Neural cell (in vitro differentiated cells): Measurements from ENCODE around the gene COG1. TPM values are rescaled to one million over a fixed set of nuclear protein-coding genes. Genes with fewer than 3 reads are reported as not detected.
"Not testable (repeated sequence)": the region's sequence is repeated elsewhere in the genome, so short reads cannot be mapped to it uniquely, and the experiment has no call there.

Experiments used
- H2AFZ ChIP-seq: fragments of 200-600, 300-800 bp; sonication (generic), shearing (Covaris generic); 2 replicates; pipeline ENCODE4 v1.6.0; 2014; ENCODE audit warnings: low read depth, mild to moderate bottlenecking, antibody characterized with exemption, low read length, moderate library complexity
- H3F3A ChIP-seq: fragments of 200-600 bp; shearing (Covaris generic); 2 replicates; pipeline ENCODE4 v1.6.1; 2016; ENCODE audit warnings: mild to moderate bottlenecking, moderate library complexity, mixed read lengths, antibody characterized with exemption, low read length; ENCODE audit not compliant: insufficient read depth, poor library complexity, severe bottlenecking
- H3K27ac ChIP-seq: fragments of 200-600, 300-800 bp; sonication (generic), shearing (Covaris generic); 2 replicates; pipeline ENCODE4 v1.5.1; 2014; ENCODE audit warnings: mild to moderate bottlenecking, low read length, moderate library complexity
- H3K27me3 ChIP-seq: fragments of 300-800, 200-600 bp; sonication (generic), shearing (Covaris generic); 2 replicates; pipeline ENCODE4 v1.6.0; 2014; ENCODE audit warnings: mild to moderate bottlenecking, low read depth, low read length, moderate library complexity; ENCODE audit not compliant: insufficient read depth
- H3K36me3 ChIP-seq: fragments of 300-800, 200-600 bp; sonication (generic), shearing (Covaris generic); 2 replicates; pipeline ENCODE4 v1.5.1; 2014; ENCODE audit warnings: mild to moderate bottlenecking, antibody characterized with exemption, low read length, moderate library complexity; ENCODE audit not compliant: insufficient read depth
- H3K4me2 ChIP-seq: fragments of 300-800, 200-600 bp; sonication (generic), shearing (Covaris generic); 2 replicates; pipeline ENCODE4 v1.6.0; 2014; ENCODE audit warnings: mild to moderate bottlenecking, low read length
- H3K4me3 ChIP-seq: fragments of 300-800, 200-600 bp; sonication (generic), shearing (Covaris generic); 2 replicates; pipeline ENCODE4 v1.5.1; 2014; ENCODE audit warnings: mild to moderate bottlenecking, low read length, moderate library complexity
- H3K79me2 ChIP-seq: fragments of 200-600 bp; shearing (Covaris generic); replicated peaks from 2 replicates; pipeline ENCODE4 v1.6.0; 2014; ENCODE audit warnings: mild to moderate bottlenecking, low read length, moderate library complexity; ENCODE audit not compliant: insufficient read depth
- H3K9ac ChIP-seq: fragments of 300-800, 200-600 bp; sonication (generic), shearing (Covaris generic); 2 replicates; pipeline ENCODE4 v1.6.1; 2016; ENCODE audit warnings: mild to moderate bottlenecking, low read length, mixed read lengths
- H3K9me2 ChIP-seq: fragments of 200-600 bp; shearing (Covaris generic); 2 replicates; pipeline ENCODE4 v1.6.1; 2016; ENCODE audit warnings: mild to moderate bottlenecking, low read length, mixed read lengths; ENCODE audit not compliant: insufficient read depth
- H3K9me3 ChIP-seq: fragments of 200-600, 300-800 bp; sonication (generic), shearing (Covaris generic); 2 replicates; pipeline ENCODE4 v1.6.1; 2016; ENCODE audit warnings: mild to moderate bottlenecking, mixed run types, low read length, moderate library complexity, mixed read lengths
- H4K20me1 ChIP-seq: fragments of 200-600 bp; shearing (Covaris generic); 2 replicates; pipeline ENCODE4 v1.6.1; 2016; ENCODE audit warnings: mild to moderate bottlenecking, mixed run types; ENCODE audit not compliant: insufficient read depth
- CTCF ChIP-seq: fragments of 450-650 bp; IDR thresholded peaks from 2 replicates; pipeline ENCODE4 v1.5.1; 2014; ENCODE audit warnings: antibody characterized with exemption, mild to moderate bottlenecking, moderate library complexity; ENCODE audit not compliant: poor library complexity, severe bottlenecking
- EP300 ChIP-seq: fragments of 450-650 bp; conservative IDR thresholded peaks from 2 replicates; pipeline ENCODE4 v1.6.1; 2014; ENCODE audit warnings: antibody characterized with exemption, mild to moderate bottlenecking, moderate library complexity; ENCODE audit not compliant: poor library complexity, severe bottlenecking
- EZH2 ChIP-seq: fragments of 200-600, 300-800 bp; shearing (Covaris generic), sonication (generic); IDR thresholded peaks from 2 replicates; pipeline ENCODE4 v1.6.1; 2014; ENCODE audit warnings: antibody characterized with exemption, low read length, borderline replicate concordance, mild to moderate bottlenecking; ENCODE audit not compliant: insufficient read depth, poor library complexity, severe bottlenecking
- MXI1 ChIP-seq: fragments of 450-650 bp; conservative IDR thresholded peaks from 2 replicates; pipeline ENCODE4 v1.6.1; 2014; ENCODE audit warnings: antibody characterized with exemption, mild to moderate bottlenecking; ENCODE audit not compliant: poor library complexity, severe bottlenecking
- POLR2AphosphoS5 ChIP-seq: IDR thresholded peaks from 2 replicates; pipeline ENCODE4 v1.6.1; 2012
- RAD21 ChIP-seq: fragments of 450-650 bp; conservative IDR thresholded peaks from 2 replicates; pipeline ENCODE4 v1.6.1; 2014; ENCODE audit warnings: antibody characterized with exemption, mild to moderate bottlenecking, moderate library complexity
- SMC3 ChIP-seq: fragments of 450-650 bp; conservative IDR thresholded peaks from 2 replicates; pipeline ENCODE4 v1.6.1; 2014; ENCODE audit warnings: antibody characterized with exemption, mild to moderate bottlenecking, moderate library complexity; ENCODE audit not compliant: poor library complexity
- TAF1 ChIP-seq: IDR thresholded peaks from 2 replicates; pipeline ENCODE4 v1.6.1; 2012; ENCODE audit warnings: low read depth
- polyA minus RNA-seq: library from RNA; depleted of rRNA, polyadenylated mRNA; stranded (reverse); fragments of >200 nt; gene quantifications from 2 replicates; pipeline ENCODE4 v1.2.3, GENCODE V29; 2014
- polyA plus RNA-seq: library from polyadenylated mRNA; depleted of rRNA; stranded (reverse); fragments of >200 nt; gene quantifications from 2 replicates; pipeline ENCODE4 v1.2.3, GENCODE V29; 2014
- TF ChIP-seq, protein P1 (sequence below): IDR thresholded peaks from 2 replicates; pipeline ENCODE4 v1.6.1; 2012; ENCODE audit warnings: borderline replicate concordance

Gene COG1, protein sequence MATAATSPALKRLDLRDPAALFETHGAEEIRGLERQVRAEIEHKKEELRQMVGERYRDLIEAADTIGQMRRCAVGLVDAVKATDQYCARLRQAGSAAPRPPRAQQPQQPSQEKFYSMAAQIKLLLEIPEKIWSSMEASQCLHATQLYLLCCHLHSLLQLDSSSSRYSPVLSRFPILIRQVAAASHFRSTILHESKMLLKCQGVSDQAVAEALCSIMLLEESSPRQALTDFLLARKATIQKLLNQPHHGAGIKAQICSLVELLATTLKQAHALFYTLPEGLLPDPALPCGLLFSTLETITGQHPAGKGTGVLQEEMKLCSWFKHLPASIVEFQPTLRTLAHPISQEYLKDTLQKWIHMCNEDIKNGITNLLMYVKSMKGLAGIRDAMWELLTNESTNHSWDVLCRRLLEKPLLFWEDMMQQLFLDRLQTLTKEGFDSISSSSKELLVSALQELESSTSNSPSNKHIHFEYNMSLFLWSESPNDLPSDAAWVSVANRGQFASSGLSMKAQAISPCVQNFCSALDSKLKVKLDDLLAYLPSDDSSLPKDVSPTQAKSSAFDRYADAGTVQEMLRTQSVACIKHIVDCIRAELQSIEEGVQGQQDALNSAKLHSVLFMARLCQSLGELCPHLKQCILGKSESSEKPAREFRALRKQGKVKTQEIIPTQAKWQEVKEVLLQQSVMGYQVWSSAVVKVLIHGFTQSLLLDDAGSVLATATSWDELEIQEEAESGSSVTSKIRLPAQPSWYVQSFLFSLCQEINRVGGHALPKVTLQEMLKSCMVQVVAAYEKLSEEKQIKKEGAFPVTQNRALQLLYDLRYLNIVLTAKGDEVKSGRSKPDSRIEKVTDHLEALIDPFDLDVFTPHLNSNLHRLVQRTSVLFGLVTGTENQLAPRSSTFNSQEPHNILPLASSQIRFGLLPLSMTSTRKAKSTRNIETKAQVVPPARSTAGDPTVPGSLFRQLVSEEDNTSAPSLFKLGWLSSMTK
- polyA plus RNA-seq (23.5 and 26.3 TPM in 2 replicates), polyA minus RNA-seq (30.9 and 36.0 TPM in 2 replicates)

- Histone ChIP-seq H3K9me3 (no peaks in the 10 kb centered on the region), H3K9me2 (no peaks in the 10 kb centered on the region), H3K4me3 (peak within 1 kb of the TSS; percentile 91), H3K36me3 (no peaks in the 10 kb centered on the region), H2AFZ (peak within 1 kb of the TSS; percentile 73), H4K20me1 (no peaks in the 10 kb centered on the region), H3K4me2 (peak within 1 kb of the TSS; percentile 99), H3K9ac (peak within 1 kb of the TSS; percentile 90), H3F3A (peaks cover 3% of the 10 kb centered on the region), H3K27ac (peak within 1 kb of the TSS; percentile 82), H3K27me3 (no peaks in the 10 kb centered on the region), H3K79me2 (peaks cover 8% of the 10 kb centered on the region)
- TF ChIP-seq TAF1 (peak; percentile 6), EZH2 (no peak), MXI1 (peak; percentile 72), SMC3 (peak; percentile 38), POLR2AphosphoS5 (peak; percentile 88), CTCF (peak; percentile 13), RAD21 (peak; percentile 16), EP300 (no peak)
- TF ChIP-seq, protein P1, sequence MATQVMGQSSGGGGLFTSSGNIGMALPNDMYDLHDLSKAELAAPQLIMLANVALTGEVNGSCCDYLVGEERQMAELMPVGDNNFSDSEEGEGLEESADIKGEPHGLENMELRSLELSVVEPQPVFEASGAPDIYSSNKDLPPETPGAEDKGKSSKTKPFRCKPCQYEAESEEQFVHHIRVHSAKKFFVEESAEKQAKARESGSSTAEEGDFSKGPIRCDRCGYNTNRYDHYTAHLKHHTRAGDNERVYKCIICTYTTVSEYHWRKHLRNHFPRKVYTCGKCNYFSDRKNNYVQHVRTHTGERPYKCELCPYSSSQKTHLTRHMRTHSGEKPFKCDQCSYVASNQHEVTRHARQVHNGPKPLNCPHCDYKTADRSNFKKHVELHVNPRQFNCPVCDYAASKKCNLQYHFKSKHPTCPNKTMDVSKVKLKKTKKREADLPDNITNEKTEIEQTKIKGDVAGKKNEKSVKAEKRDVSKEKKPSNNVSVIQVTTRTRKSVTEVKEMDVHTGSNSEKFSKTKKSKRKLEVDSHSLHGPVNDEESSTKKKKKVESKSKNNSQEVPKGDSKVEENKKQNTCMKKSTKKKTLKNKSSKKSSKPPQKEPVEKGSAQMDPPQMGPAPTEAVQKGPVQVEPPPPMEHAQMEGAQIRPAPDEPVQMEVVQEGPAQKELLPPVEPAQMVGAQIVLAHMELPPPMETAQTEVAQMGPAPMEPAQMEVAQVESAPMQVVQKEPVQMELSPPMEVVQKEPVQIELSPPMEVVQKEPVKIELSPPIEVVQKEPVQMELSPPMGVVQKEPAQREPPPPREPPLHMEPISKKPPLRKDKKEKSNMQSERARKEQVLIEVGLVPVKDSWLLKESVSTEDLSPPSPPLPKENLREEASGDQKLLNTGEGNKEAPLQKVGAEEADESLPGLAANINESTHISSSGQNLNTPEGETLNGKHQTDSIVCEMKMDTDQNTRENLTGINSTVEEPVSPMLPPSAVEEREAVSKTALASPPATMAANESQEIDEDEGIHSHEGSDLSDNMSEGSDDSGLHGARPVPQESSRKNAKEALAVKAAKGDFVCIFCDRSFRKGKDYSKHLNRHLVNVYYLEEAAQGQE = peak; percentile 37
These were observed at the start of gene COG1 for GRCh38 chr17:73192894-73193701. Gene COG1, plus strand, starts transcription at chr17:73193055. Its CDS starts 15 bp downstream, at chr17:73193070.

DNA sequence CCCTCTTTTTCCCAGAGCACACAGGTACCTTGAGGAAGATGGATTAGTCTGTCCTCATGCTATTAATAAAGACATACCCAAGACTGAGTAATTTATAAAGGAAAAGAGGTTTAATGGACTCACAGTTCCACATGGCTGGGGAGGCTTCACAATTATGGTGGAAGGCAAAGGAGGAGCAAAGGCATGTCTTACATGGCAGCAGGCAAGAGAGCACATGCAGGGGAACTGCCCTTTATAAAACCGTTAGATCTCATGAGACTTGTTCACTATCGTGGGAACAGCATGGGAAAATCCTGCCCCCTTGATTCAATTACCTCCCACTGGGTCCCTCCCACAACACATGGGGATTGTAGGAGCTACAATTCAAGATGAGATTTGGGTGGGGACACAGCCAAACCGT is 48.6 kb upstream of the COG1 start:
- H4K20me1 ChIP-seq, H3F3A ChIP-seq: not testable (repeated sequence)

More for the DNA sequence above, 48.6 kb upstream of the COG1 start:
- H3K9me2 ChIP-seq, H3K9ac ChIP-seq, H3K27ac ChIP-seq, H3K27me3 ChIP-seq, H3K79me2 ChIP-seq, H2AFZ ChIP-seq, H3K4me3 ChIP-seq, H3K9me3 ChIP-seq, H3K4me2 ChIP-seq, H3K36me3 ChIP-seq: not testable (repeated sequence)
